HG03558 (cell line): ENCODE results near the gene FOXL2.

Source experiments
- ATAC-seq: cut with Tn5 transposase; IDR thresholded peaks from one replicate; pipeline ENCODE4 v1.9.1; 2021; ENCODE audit warnings: moderate number of reproducible peaks; ENCODE audit not compliant: unreplicated experiment; ENCODE audit errors: extremely low read depth

Gene FOXL2

GRCh38 chr3:138945709-138946662 is 951 bp downstream of the FOXL2 start:
- ATAC-seq = no peak

GRCh38 chr3:138944929-138945708 is 1.8 kb downstream of the FOXL2 start:
- ATAC-seq = no peak

DNA sequence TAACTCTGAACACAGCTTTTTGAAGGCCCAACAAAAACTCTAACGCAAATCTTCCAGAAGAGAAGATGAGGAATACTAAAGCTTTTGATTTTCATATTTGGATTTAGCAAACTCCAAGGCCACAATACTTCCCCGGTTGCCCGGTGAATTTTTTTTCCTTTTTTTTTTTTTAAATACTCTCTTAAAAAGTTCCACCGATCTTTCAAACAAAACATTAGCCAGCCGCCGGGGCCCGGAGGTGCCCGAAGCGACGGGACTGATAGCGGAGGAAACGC is 2.3 kb downstream of the FOXL2 start:
- ATAC-seq = no peak

DNA sequence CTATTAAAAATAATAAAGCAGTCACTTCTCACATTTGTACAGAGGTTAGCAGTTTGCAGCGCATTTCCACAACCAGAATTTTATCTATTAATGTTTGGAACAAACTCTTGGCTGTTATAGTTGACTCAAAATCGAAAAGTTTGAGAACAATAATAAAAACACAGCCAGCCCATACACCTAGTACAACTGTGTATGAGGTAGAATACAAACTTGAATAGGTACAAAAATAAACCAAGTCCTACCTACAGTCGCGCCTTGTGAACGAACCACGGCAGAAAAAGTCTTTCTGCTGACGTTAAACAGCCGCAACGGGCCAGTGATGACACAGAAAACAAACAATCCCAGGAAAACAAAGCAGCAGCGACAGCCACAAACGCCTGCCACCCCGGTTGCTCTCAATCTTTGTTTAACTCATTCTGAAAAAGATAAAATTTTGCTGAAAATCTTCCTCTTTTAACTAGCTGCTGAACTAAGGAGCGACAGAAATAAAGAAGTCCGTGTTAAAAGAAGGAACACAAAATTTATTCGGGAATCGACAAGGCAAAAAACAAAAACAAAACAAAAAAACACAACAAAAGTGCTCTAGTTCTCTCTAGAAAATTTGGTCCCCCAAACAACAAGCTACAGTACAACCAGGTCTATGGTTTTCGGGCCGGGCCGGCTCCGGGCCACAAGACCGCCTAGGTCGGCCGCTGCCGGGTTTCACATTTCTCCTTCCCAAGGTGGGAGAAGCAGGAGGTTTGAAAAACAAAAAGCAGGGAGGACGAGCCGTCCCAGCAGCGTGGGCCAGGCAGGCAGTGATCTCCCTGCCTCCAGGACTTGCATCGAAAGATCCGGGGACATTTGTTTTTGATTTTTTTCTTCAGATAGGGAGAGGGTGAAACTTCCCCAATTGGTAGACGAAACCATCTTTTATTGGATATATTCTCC is 2.9 kb downstream of the FOXL2 start:
- ATAC-seq = no peak

- ATAC-seq = no peak
Measured at GRCh38 chr3:138942861-138943623, 3.9 kb downstream of the FOXL2 start.

GRCh38 chr3:138942271-138942670 is 4.7 kb downstream of the FOXL2 start:
- ATAC-seq = no peak

DNA sequence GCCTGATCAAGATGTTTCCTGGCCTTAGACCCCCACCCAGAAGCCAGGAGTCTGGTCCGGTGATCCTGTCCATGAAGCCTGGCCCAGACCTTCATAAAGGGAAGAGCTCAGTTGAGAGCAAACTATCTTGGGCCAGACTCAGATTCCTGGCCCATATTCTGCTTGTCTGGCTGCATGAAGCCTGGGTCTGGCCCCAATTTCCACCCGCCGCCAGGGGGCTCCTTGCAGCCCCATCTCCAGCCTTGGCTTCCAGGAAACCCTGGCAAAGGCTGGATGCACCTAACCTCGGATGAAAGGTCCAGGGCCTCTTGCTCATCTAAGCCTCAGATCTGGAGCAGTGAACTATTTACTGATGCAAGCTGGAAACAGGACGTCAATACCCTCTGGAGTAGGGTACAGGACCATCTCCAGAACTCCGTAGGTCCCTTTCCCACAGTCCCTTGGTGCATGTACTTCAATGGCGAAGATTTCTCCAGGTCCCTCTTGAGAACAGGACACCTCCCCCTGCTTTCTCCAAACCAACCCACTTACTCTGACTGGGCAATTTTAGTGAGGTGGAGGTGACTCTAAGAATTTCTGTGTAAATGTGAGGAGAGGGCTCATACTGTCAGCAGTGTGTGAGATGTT is 5.6 kb downstream of the FOXL2 start:
- no peak for ATAC-seq

DNA sequence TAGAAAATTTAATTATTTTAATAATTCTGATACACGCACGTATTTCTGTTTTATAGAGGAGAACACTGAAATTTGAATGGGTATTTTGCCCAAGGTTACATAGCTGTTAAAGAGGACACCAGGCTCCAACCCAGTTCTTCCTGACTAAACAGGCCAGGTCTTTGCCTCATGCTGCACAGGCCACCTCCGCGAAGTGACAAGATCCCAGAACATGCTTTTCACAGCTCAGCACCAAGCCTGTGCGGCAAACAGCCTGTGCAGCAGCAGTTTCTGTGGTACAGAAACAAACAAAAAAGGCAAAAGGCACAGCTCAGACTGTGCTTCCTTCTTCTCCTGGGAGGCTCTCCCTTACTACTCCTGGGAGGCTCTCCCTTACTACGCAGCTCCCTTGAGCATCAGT is 6.5 kb downstream of the FOXL2 start:
- ATAC-seq = no peak

DNA sequence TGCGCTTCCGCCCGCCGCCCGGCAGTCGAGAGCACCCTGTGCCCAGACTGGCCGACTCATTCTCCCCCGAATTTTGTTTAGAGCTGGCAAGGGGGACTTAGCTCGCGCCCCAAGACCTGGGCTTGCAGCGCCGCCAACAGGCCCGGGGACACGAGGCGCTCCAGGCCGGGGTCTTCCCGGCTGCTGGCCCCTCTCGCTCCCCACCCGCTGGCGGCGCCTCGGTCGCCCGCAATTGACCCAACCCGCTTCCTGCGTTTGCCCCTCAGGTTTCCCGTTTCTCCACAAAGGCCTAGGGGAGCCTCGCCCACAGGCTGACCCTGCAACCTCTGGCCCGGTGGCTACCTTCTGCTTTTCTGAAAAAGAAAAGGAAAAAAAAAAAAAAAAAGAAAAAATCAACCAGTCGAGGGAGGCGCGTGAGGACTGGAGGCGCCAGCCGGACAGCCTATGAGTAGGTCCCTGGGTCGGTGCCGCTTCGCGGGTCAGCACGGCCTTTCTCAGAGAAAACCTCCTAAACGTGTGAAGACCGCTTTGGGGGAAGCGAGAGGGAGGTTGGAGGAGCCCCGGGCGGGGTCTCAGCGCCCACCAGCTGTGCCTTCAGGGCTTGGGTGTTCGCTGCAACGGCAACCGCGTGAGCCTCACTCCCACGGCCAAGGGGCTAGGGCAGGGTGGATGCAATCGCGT is 7.2 kb downstream of the FOXL2 start:
- ATAC-seq = no peak

DNA sequence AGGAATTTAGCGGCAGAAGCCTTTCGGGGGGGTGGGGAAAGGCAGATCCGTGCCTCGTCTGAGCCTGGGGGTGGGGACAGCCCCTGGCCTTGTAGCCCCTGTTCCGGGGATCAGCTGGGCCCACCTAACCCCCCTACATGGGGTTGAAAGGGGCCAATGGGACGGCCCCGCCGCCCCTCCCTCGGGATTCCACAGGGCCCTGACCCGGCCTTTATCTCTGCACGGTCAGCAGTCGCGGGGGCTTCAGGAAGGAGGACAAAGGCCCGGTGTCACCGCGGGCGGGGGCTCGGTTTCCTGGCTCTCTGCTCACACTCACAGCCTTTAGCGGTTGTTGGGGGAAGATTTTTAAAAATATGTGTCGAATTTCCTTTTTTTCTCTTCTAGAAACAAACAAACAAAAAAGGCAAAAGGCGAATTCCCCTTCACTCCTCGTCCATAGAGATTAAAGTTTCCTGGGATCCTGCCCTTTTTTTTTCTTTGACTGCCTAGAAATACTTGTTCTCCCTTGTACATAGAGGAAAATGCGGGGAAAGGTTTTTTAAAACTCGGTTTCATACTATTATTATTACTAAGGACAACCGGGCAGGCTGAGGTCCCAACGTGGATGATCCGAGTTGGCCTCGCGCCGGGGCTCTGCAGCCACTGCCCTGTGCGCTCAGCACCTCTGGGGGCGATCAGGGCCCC is 7.9 kb downstream of the FOXL2 start:
- ATAC-seq = no peak

DNA sequence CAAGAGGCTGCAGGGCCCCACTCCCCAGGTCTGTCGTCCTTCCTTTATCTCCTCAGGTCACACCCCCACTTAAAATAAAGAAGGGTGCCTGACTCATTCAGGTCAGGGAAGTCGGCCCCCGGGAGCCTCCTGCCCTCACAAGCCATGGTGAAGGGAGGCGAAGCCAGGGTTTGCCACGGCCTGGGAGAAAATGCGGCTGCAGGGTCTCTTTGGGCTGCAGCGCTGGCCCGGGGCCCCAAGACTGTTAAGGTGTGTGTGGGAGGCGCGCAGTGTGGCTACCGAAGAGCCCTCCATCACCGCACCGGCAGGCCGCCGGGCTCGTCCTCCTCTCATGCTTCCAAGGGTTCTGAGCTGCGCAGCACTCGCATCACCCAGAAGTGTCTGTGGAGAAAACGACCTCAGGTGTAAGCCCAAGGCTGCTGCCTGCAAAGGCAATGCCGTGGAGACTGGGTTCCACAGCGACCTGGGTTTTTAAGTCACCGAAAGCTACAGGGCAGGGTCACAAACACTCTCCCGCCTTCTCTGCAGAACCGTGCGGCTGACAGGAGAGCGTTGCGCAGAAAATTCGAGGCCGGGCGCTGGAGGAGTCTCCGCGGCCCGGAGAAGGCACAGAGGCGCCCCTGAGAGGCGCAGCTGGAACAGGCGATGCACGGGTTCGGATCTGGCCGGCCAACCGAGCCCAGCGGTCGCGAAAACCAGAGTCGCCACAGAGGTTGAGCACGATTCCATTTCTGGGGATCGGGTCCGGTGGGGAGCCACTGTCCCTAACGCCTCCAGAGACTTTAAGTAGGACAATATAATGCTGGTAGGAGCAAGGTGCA is 8.7 kb downstream of the FOXL2 start:
- ATAC-seq = no peak

DNA sequence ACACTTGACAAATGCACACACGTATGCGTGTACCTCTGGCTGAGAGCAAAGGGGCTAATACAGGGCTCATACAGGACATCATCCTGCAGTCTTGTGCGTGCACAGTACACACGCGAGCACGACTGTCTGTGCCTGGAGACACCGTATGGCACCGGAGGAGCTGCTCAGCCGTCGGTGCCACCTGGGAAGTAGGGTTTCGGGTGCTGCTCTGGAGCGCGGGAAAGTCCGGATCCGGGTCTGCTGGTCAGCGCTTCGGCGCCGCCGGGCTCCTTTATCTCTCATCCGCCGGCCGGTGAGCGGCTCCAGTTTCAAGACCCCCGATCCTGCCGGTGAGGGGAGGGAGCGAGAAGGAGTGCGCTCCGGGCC is 9.3 kb downstream of the FOXL2 start:
- ATAC-seq = no peak

GRCh38 chr3:138936741-138937689 is 9.9 kb downstream of the FOXL2 start:
- ATAC-seq = no peak

- ATAC-seq = no peak
Measured at GRCh38 chr3:138935863-138936740, 10.8 kb downstream of the FOXL2 start.

- no peak for ATAC-seq
Measured at GRCh38 chr3:138935505-138935862, 11.5 kb downstream of the FOXL2 start.
